K562 (cell line): ENCODE results near the gene MERTK. TPM values are rescaled to one million over a fixed set of nuclear protein-coding genes. Genes with fewer than 3 reads are reported as not detected.
A peak's percentile ranks its signal among the peaks of the same experiment; 100 is the strongest.

Source experiments
- ATAC-seq: fragments of 200-7000 bp; cut with Tn5 transposase; 3 replicates; pipeline ENCODE4 v1.9.1; 2020; ENCODE audit warnings: moderate library complexity
- BruUV-seq: library from RNA; stranded (reverse); fragments of 400-500 nt; replicated peaks from 2 replicates; lab custom pipeline; 2021; lab: Mats Ljungman, UMichigan
- CTCF ChIA-PET: fragments of 300-600 bp; formaldehyde crosslinking; extraction: SDS; loops from one replicate; lab custom pipeline; 2021; ENCODE audit warnings: low intra/inter-chr PET ratio; lab: Yijun Ruan, JAX
- POLR2A ChIA-PET: fragments of 300-600, 350-650 bp; sonication (Branson Sonifier 250); formaldehyde crosslinking; extraction: SDS; loops from one replicate; lab custom pipeline; 2021; ENCODE audit warnings: antibody characterized with exemption, inconsistent platforms; lab: Yijun Ruan, JAX
- DNase-seq, 4 experiments: peaks; one replicate each; pipeline versions ENCODE4 v3.0.0 to v3.0.0-alpha.2; 2011 to 2018; ENCODE audit warnings: low spot score in 3 of 4, mixed read lengths in 3 of 4; ENCODE audit errors: extremely low read depth in 1 of 4
- FAIRE-seq: peaks from 2 replicates; lab custom pipeline; 2011; peaks lifted over from hg19 to GRCh38; lab: Jason Lieb, UNC
- H2AFZ ChIP-seq: 2 replicates; pipeline ENCODE4 v1.6.0; 2011; ENCODE audit warnings: low read depth, low read length, control low read depth, inconsistent platforms
- H3K27ac ChIP-seq: fragments of 200-600 bp; 3 replicates; pipeline ENCODE4 v1.8.0; 2011; ENCODE audit warnings: low read depth, mild to moderate bottlenecking, control low read depth, inconsistent platforms, low read length, moderate library complexity, mixed read lengths; ENCODE audit errors: extremely low read depth
- H3K27me3 ChIP-seq, 2 experiments: fragments of 300-600 bp in 1 of 2; 2 replicates in 1 of 2; 3 replicates in 1 of 2; pipeline versions ENCODE4 v1.6.0 to v1.8.0; 2011; ENCODE audit warnings: inconsistent platforms in 2 of 2, low read length in 2 of 2, mild to moderate bottlenecking in 1 of 2, mixed read lengths in 1 of 2, moderate library complexity in 1 of 2; ENCODE audit not compliant: control insufficient read depth in 2 of 2, insufficient read depth in 2 of 2
- H3K36me3 ChIP-seq: fragments of 300-600 bp; 3 replicates; pipeline ENCODE4 v1.8.0; 2011; ENCODE audit warnings: mild to moderate bottlenecking, low read length, inconsistent platforms; ENCODE audit not compliant: control insufficient read depth, insufficient read depth
- H3K4me1 ChIP-seq, 2 experiments: fragments of 200-600 bp in 1 of 2; replicated peaks in 1 of 2; 2 replicates in 1 of 2; 3 replicates in 1 of 2; pipeline versions ENCODE4 v1.5.1 to v1.8.0; 2011; ENCODE audit warnings: inconsistent platforms in 2 of 2, low read length in 2 of 2, mild to moderate bottlenecking in 1 of 2, mixed read lengths in 1 of 2, moderate library complexity in 1 of 2; ENCODE audit not compliant: control insufficient read depth in 2 of 2, insufficient read depth in 2 of 2
- H3K4me2 ChIP-seq: 2 replicates; pipeline ENCODE4 v1.6.1; 2011; ENCODE audit warnings: low read length, control low read depth, inconsistent platforms, mixed read lengths; ENCODE audit not compliant: insufficient read depth
- H3K4me3 ChIP-seq: fragments of 200-600 bp; sonication (generic), shearing (Covaris generic); 2 replicates; pipeline ENCODE4 v1.5.1; 2016; ENCODE audit warnings: control low read depth, inconsistent platforms
- H3K79me2 ChIP-seq: fragments of 200-600 bp; 3 replicates; pipeline ENCODE4 v1.8.0; 2011; ENCODE audit warnings: low read length, inconsistent platforms; ENCODE audit not compliant: control insufficient read depth, insufficient read depth
- H3K9ac ChIP-seq, 2 experiments: 2 replicates each; pipeline versions ENCODE4 v1.6.0 to v1.6.1; 2011; ENCODE audit warnings: low read depth in 2 of 2, low read length in 2 of 2, control low read depth in 1 of 2, inconsistent platforms in 1 of 2, mild to moderate bottlenecking in 1 of 2, mixed read lengths in 1 of 2; ENCODE audit not compliant: insufficient read depth in 1 of 2
- H3K9me1 ChIP-seq: one replicate; pipeline ENCODE4 v1.6.0; 2011; ENCODE audit warnings: inconsistent platforms, mild to moderate bottlenecking, low read length, moderate library complexity; ENCODE audit not compliant: control insufficient read depth, insufficient read depth
- H3K9me3 ChIP-seq: replicated peaks from 2 replicates; pipeline ENCODE4 v1.5.1; 2011; ENCODE audit warnings: low read depth, low read length, inconsistent platforms; ENCODE audit not compliant: control insufficient read depth, insufficient read depth
- H4K20me1 ChIP-seq: replicated peaks from 2 replicates; pipeline ENCODE4 v1.6.1; 2011; ENCODE audit warnings: low read length, inconsistent platforms, mixed read lengths; ENCODE audit not compliant: control insufficient read depth, insufficient read depth
- CTCF ChIP-seq, 3 experiments: IDR thresholded peaks in 2 of 3; conservative IDR thresholded peaks in 1 of 3; 2 replicates each; pipeline ENCODE4 v1.5.1; 2011 to 2012; ENCODE audit warnings: low read length in 3 of 3, mild to moderate bottlenecking in 3 of 3, control low read depth in 2 of 3, improper control_type of control experiment in 1 of 3, inconsistent platforms in 1 of 3, low read depth in 1 of 3, mixed read lengths in 1 of 3, moderate library complexity in 1 of 3; ENCODE audit not compliant: insufficient read depth in 2 of 3
- CUX1 ChIP-seq: fragments of 200-800 bp; sonication (Bioruptor generic); IDR thresholded peaks from 2 replicates; pipeline ENCODE4 v1.6.1; 2016; ENCODE audit warnings: missing genetic modification characterization, missing compliant biosample characterization
- ETS1 ChIP-seq: conservative IDR thresholded peaks from 2 replicates; pipeline ENCODE4 v1.6.1; 2011; ENCODE audit warnings: low read depth, mild to moderate bottlenecking, low read length; ENCODE audit not compliant: control insufficient read depth
- GABPB2 ChIP-seq: fragments of 250-450 bp; sonication (Bioruptor Pico); conservative IDR thresholded peaks from 2 replicates; pipeline ENCODE4 v1.5.1; 2021; ENCODE audit warnings: mild to moderate bottlenecking
- MAFK ChIP-seq: IDR thresholded peaks from 2 replicates; pipeline ENCODE4 v1.6.1; 2011; ENCODE audit warnings: low read length, improper control_type of control experiment
- NUFIP1 ChIP-seq: fragments of 450-650 bp; IDR thresholded peaks from 2 replicates; pipeline ENCODE4 v1.6.1; 2018; ENCODE audit not compliant: partially characterized antibody
- RAD21 ChIP-seq, 2 experiments: fragments of 250-450 bp in 1 of 2; fragments of 450-650 bp in 1 of 2; sonication (Bioruptor Pico) in 1 of 2; formaldehyde crosslinking in 1 of 2; IDR thresholded peaks in 1 of 2; conservative IDR thresholded peaks in 1 of 2; 2 replicates each; pipeline versions ENCODE4 v1.4.0 to v1.8.0; 2020 to 2022; ENCODE audit warnings: mild to moderate bottlenecking in 2 of 2, moderate library complexity in 1 of 2
- SUPT5H ChIP-seq: fragments of 450-650 bp; IDR thresholded peaks from 2 replicates; pipeline ENCODE4 v1.6.1; 2016
- YBX1 ChIP-seq: fragments of 450-650 bp; IDR thresholded peaks from 2 replicates; pipeline ENCODE4 v1.7.1; 2016; ENCODE audit warnings: mild to moderate bottlenecking
- WGBS: fragments of 100-300 bp; shearing (Covaris generic); methylation state at CpG from one replicate; pipeline ENCODE4 v1.1.6; 2016; ENCODE audit warnings: low coverage, mixed read lengths; ENCODE audit not compliant: insufficient coverage; ENCODE audit errors: missing lambda C conversion rate; 5-methylcytosine and 5-hydroxymethylcytosine counted together
- in situ Hi-C: fragments of 300-500 bp; cut with MboI; formaldehyde crosslinking; loops from 4 replicates; pipeline ENCODE4 v1.15.0; 2018; ENCODE audit warnings: inconsistent platforms, mixed read lengths
- intact Hi-C: fragments of 100-400 bp; cut with micrococcal nuclease; formaldehyde crosslinking; loops from 2 replicates; pipeline ENCODE4 v1.14.2; 2022
- polyA plus RNA-seq, 8 experiments: library from polyadenylated mRNA; depleted of rRNA in 4 of 8; stranded (reverse) in 5 of 8; unstranded in 3 of 8; fragments of >200 nt; fragmentation: Nextera tagmentation in 2 of 8; fragmentation: Illumina TruSeq in 1 of 8; extraction: Ambion mirVana in 2 of 8; extraction: Trizol in 1 of 8; gene quantifications; 2 replicates each; pipeline versions ENCODE4 v1.2.1 to v1.2.3, GENCODE V29; 2011 to 2014; ENCODE audit warnings: inconsistent platforms in 1 of 8, missing spikeins in 1 of 8
- total RNA-seq, 7 experiments: library from RNA; depleted of rRNA in 6 of 7; stranded (reverse); fragments of >200 nt in 6 of 7; fragmentation: Illumina TruSeq in 2 of 7; extraction: Trizol in 2 of 7; gene quantifications; 2 replicates each; pipeline versions ENCODE4 v1.2.1 to v1.2.3, GENCODE V29; 2011 to 2021; ENCODE audit warnings: low replicate concordance in 1 of 7

MERTK gene
- total and polyA plus RNA-seq, 9 of the 15 experiments (the other 6 are each of a cell fraction or from before 2014, with no cell fraction given): 0.23 to 1.6 (median 0.74) TPM

DNA sequence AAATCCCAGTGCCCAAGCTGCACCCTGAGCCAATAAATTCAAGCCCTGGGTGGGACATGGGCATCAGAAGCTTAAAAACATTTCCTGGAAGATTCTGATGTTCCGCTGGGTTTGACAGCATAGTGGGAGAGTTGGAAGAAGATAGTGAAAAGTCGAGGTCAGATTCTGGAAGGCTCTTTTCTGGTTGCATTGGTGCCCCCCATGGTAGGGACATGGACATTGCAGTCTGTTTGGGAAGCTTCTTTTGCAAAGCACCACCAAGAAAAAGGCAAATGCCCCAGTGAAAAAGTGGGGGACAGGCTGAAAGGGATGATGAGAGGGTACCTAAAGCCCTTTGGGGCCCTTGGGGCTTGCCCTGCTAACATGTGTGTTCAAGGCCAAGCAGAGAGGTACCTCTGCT, 21.0 kb downstream of the MERTK start:
- no peak overlapping the region for H3K4me2 ChIP-seq
- in situ Hi-C loops: no loop called here
- POLR2A ChIA-PET: interaction anchor here (0.8 to 1.4 kb wide), 4 partner anchors 8 to 68 kb away, joined by 3 to 5 read pairs (median 4); no protein-coding TSS in a partner anchor

More for the DNA sequence above, 21.0 kb downstream of the MERTK start:
- H3K36me3 ChIP-seq: no peaks in the 10 kb centered on the region
- peaks cover 8 to 16% of the 10 kb centered on the region in 2 experiments; a peak in 4 of 5 replicates for H3K4me1 ChIP-seq
- no peaks in the 10 kb centered on the region for H3K9me3 ChIP-seq
- H3K79me2 ChIP-seq: no peaks in the 10 kb centered on the region
- no peak overlapping the region for H3K4me3 ChIP-seq
- H4K20me1 ChIP-seq: no peaks in the 10 kb centered on the region
- no peaks in the 10 kb centered on the region; a peak in 1 of 5 replicates for H3K27me3 ChIP-seq
- H3K9ac ChIP-seq: no peak overlapping the region
- 4% methylated on average over 2 of the region's 2 CpGs for WGBS
- DNase-seq: peak; percentile 33 to 50 (median 38)
- FAIRE-seq: peak; percentile 65
- no peak overlapping the region for H2AFZ ChIP-seq
- intact Hi-C loops: no loop called here
- no peak for TF ChIP-seq MAFK
- peak; percentile 17 to 51; a peak in 3 of 4 replicates for TF ChIP-seq RAD21 (CRISPR knock-in tag; conservative IDR thresholded peaks at IDR 0.05 in 1 of 2, IDR thresholded peaks at IDR 0.05 in 1 of 2)
- peak; percentile 50 to 57 (median 51); a peak in 4 of 6 replicates for TF ChIP-seq CTCF (IDR thresholded peaks at IDR 0.05 in 2 of 3, conservative IDR thresholded peaks at IDR 0.05 in 1 of 3; ENCODE audit: insufficient read depth in 2 of 3, low read depth in 1 of 3, low read length in 3 of 3)
- no peak for TF ChIP-seq NUFIP1
- no peak for TF ChIP-seq GABPB2
- no peak for TF ChIP-seq SUPT5H
- TF ChIP-seq CUX1 (CRISPR knock-in tag): no peak
- TF ChIP-seq YBX1: no peak
- TF ChIP-seq ETS1: no peak
- peak; percentile 80 for ATAC-seq
- CTCF ChIA-PET: no interaction called here
- H3K9me1 ChIP-seq: no peaks in the 10 kb centered on the region
- no TSS peak for BruUV-seq
- no peak overlapping the region for H3K27ac ChIP-seq
